KMS-11 (cell line): ENCODE data around the gene PLXNA4.
"Not testable (repeated sequence)": the region's sequence is repeated elsewhere in the genome, so short reads cannot be mapped to it uniquely, and the experiment has no call there.

Experiments used
- H2AFZ ChIP-seq: fragments of 200-600 bp; sonication (generic); 2 replicates; pipeline ENCODE4 v1.6.1; 2016; ENCODE audit warnings: antibody characterized with exemption, mixed run types, low read depth
- H3K27ac ChIP-seq: fragments of 200-600 bp; sonication (generic); 2 replicates; pipeline ENCODE4 v1.6.1; 2016; ENCODE audit warnings: mild to moderate bottlenecking, mixed run types
- H3K27me3 ChIP-seq: fragments of 200-600 bp; sonication (generic); 2 replicates; pipeline ENCODE4 v1.6.1; 2017; ENCODE audit warnings: mild to moderate bottlenecking, low read depth, mixed run types, moderate library complexity; ENCODE audit not compliant: insufficient read depth
- H3K36me3 ChIP-seq: fragments of 200-600 bp; sonication (generic); 2 replicates; pipeline ENCODE4 v1.6.1; 2017; ENCODE audit warnings: mild to moderate bottlenecking, mixed run types; ENCODE audit not compliant: insufficient read depth
- H3K4me1 ChIP-seq: fragments of 200-600 bp; sonication (generic); 2 replicates; pipeline ENCODE4 v1.6.1; 2016; ENCODE audit warnings: mild to moderate bottlenecking, low read depth, mixed run types; ENCODE audit not compliant: poor library complexity, severe bottlenecking
- H3K4me2 ChIP-seq: fragments of 200-600 bp; sonication (generic); 2 replicates; pipeline ENCODE4 v1.7.0; 2016; ENCODE audit warnings: mild to moderate bottlenecking, mixed run types
- H3K4me3 ChIP-seq: fragments of 200-600 bp; sonication (generic); IDR thresholded peaks from 2 replicates; pipeline ENCODE4 v1.6.1; 2017; ENCODE audit warnings: low read depth, low read length, mixed read lengths; ENCODE audit not compliant: insufficient read depth
- H3K79me2 ChIP-seq: fragments of 200-600 bp; sonication (generic); 2 replicates; pipeline ENCODE4 v1.6.1; 2016; ENCODE audit warnings: low read depth, mixed run types; ENCODE audit not compliant: insufficient read depth
- H3K9ac ChIP-seq: fragments of 200-600 bp; sonication (generic); 2 replicates; pipeline ENCODE4 v1.6.1; 2016; ENCODE audit warnings: mild to moderate bottlenecking, mixed run types
- H4K20me1 ChIP-seq: fragments of 200-600 bp; sonication (generic); 2 replicates; pipeline ENCODE4 v1.6.1; 2016; ENCODE audit warnings: mild to moderate bottlenecking, mixed run types; ENCODE audit not compliant: insufficient read depth
- CTCF ChIP-seq: fragments of 200-600 bp; sonication (generic); conservative IDR thresholded peaks from 2 replicates; pipeline ENCODE4 v1.6.1; 2017; ENCODE audit warnings: low read depth, mild to moderate bottlenecking, antibody characterized with exemption, low read length, moderate library complexity, mixed read lengths

Gene PLXNA4

GRCh38 chr7:132394283-132395198, 181.7 kb downstream of the PLXNA4 start:
- Histone ChIP-seq H3K27ac (no peak overlapping the region), H3K27me3 (no peaks in the 10 kb centered on the region), H4K20me1 (no peaks in the 10 kb centered on the region), H3K36me3 (no peaks in the 10 kb centered on the region), H3K4me1 (no peaks in the 10 kb centered on the region), H3K9ac (no peak overlapping the region), H3K79me2 (no peaks in the 10 kb centered on the region), H2AFZ (no peak overlapping the region), H3K4me2 (no peak overlapping the region), H3K4me3 (no peak overlapping the region)
- TF ChIP-seq CTCF, result no peak

- no peak overlapping the region for H3K4me3 ChIP-seq
These were observed 182.4 kb downstream of the PLXNA4 start for GRCh38 chr7:132393789-132394261.

GRCh38 chr7:132392713-132393112, 183.6 kb downstream of the PLXNA4 start:
- Histone ChIP-seq H3K27me3 (no peaks in the 10 kb centered on the region), H2AFZ (no peak overlapping the region), H3K4me1 (no peaks in the 10 kb centered on the region), H3K79me2 (no peaks in the 10 kb centered on the region), H3K9ac (no peak overlapping the region), H3K36me3 (no peaks in the 10 kb centered on the region), H4K20me1 (no peaks in the 10 kb centered on the region), H3K4me2 (no peak overlapping the region), H3K4me3 (no peak overlapping the region), H3K27ac (no peak overlapping the region)
- no peak for TF ChIP-seq CTCF

More at GRCh38 chr7:132393789-132394261, 182.4 kb downstream of the PLXNA4 start:
- no peak for TF ChIP-seq CTCF
- Histone ChIP-seq H2AFZ (no peak overlapping the region), H3K9ac (no peak overlapping the region), H4K20me1 (no peaks in the 10 kb centered on the region), H3K27me3 (no peaks in the 10 kb centered on the region), H3K79me2 (no peaks in the 10 kb centered on the region), H3K27ac (no peak overlapping the region), H3K4me1 (no peaks in the 10 kb centered on the region), H3K4me2 (no peak overlapping the region), H3K36me3 (no peaks in the 10 kb centered on the region)

- no peak overlapping the region for H3K9ac ChIP-seq
- H3K4me1 ChIP-seq, result no peaks in the 10 kb centered on the region
- H2AFZ ChIP-seq, result no peak overlapping the region
- no peaks in the 10 kb centered on the region for H3K36me3 ChIP-seq
- H3K27me3 ChIP-seq, result no peaks in the 10 kb centered on the region
- no peak overlapping the region for H3K4me2 ChIP-seq
- no peak overlapping the region for H3K4me3 ChIP-seq
- TF ChIP-seq CTCF, result no peak
- H3K27ac ChIP-seq, result no peak overlapping the region
- H4K20me1 ChIP-seq, result no peaks in the 10 kb centered on the region
- H3K79me2 ChIP-seq, result no peaks in the 10 kb centered on the region
These were observed 185.6 kb downstream of the PLXNA4 start for GRCh38 chr7:132390705-132391104.

GRCh38 chr7:132390049-132390448, 186.2 kb downstream of the PLXNA4 start:
- H3K4me1 ChIP-seq, H2AFZ ChIP-seq, H3K4me2 ChIP-seq, H3K4me3 ChIP-seq, H3K27me3 ChIP-seq, H3K79me2 ChIP-seq, H3K27ac ChIP-seq, H4K20me1 ChIP-seq, H3K36me3 ChIP-seq, H3K9ac ChIP-seq: not testable (repeated sequence)
